Subcutaneous preadipocyte (primary cell): ENCODE data around the gene FALEC. TPM values are rescaled to one million over a fixed set of nuclear protein-coding genes. Genes with fewer than 3 reads are reported as not detected.

Experiments
- small RNA-seq: library from RNA; depleted of rRNA; stranded (forward); fragments of <200 nt; gene quantifications from one replicate; pipeline ENCODE3, GENCODE V24; 2012
- total RNA-seq: library from RNA; depleted of rRNA; stranded (reverse); fragments of >200 nt; gene quantifications from 2 replicates; pipeline ENCODE4 v1.2.3, GENCODE V29; 2012

FALEC gene
- not detected in 2 replicates for total RNA-seq

DNA sequence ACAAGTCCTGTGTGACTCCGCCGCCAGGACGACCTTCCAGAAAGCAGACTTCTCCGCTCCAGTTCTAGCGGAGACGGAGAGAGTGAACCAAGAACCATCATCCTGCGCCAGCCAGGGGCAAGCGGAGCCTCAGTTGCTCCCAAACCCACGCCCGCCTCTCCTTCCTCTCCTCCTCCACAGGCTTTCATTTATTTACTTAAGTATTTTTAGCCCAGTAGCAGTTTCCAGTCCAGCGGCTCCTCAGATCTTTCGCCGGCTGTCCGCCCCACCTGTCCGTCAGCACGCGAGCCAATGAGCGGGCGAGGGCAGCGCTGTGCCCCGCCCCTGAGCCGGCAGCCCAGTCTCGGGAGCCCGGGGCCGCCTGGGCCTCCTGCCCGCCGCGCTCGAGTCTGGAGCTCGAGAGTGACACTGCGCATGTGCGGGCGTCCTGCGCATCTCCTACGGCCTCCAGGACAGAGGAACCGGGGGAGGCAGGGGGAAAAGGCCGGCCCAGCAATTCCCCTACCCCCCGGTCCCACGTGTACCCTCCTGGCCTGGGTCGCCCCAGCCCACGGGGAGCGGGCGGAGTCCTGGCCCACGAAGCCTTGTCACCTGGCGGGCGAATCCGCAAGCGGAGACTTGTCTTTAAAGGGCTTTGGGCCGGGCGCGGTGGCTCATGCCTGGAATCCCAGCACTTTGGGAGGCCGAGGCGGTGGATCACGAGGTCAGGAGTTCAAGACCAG lies at the start of gene FALEC:
FALEC (plus strand) TSS at position 425 of the 722 bp plus-strand sequence.

DNA sequence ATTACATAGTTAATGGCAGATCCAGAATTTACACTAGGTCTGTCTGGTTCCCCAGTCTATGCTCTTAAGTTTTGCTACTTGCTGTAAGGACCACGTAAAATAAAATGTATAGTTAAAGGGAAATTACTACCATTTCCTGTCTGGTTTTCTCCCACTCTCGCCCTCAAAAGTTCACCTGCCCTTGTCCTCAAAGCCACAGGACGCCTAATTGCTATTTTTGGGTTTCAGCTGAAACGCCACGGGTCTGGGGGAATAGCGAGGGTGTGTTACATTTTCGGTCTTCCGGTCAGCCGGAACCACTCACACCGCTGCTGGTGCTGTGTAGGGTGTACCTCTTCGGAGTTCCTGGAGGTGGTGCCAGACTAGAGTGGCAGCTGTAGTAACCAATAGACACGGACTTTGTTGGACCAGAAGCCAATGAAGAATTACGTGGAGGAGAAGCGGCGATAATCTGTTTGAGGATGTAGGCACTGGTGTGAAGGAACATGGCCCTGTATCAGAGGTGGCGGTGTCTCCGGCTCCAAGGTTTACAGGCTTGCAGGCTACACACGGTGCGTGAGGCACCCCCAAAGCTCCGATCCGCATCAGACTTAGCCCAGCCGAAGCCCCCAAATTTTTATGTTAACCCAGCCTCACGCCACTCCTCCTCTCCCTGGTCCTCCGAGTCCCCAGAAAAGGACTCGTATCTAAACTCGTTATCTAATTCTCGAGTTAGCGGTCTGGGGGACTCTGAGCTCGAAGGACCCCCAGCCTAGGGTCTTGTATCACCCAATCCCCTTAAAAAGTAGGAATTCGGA lies 28.4 kb upstream of the FALEC start, which contains the start of gene TARS2:
TARS2 (plus strand) TSS at position 454 of the 797 bp plus-strand sequence; CDS start at position 486, 32 bp downstream.

DNA sequence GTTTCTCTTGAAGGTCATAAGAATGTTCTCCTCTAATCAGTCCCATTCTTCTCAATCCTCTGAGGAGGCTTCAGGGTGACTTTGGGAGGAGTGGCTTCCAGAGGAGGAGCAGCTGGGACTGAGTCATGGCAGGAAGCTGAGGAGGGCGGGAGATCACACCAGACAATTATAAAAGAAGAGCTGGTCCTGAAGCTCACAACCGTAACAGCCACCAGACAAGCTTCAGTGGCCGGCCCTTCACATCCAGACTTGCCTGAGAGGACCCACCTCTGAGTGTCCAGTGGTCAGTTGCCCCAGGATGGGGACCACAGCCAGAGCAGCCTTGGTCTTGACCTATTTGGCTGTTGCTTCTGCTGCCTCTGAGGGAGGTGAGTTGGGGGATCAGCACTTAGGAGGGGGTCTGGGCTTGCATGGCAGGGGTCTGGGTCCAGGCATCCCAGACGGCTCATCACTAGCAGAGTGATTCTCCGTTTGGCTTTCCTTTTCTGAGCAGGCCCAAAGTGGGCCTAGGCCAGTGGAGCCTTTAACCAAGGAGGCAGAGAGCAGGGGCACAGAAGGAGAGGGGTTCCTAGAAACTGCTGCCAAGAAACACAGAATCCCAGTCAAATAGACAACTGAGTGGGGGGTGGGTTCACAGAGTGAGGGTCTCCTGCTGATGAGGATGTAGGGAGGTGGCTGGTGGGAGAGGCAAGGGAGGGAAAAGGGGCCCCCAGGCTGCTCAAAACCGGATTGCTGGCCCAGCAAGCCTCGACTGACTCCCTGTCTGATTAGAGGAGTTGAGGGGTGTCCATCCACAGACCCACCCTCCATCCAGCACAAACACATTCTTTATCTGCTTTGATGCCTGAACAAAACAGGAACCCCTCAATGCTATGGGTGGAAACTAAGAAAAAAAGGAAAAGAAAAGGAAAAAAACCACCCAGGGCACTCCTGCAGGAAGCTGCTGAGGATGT lies 7.4 kb upstream of the FALEC start, which contains the start of gene ECM1:
ECM1 (plus strand) TSS at position 198 of the 953 bp plus-strand sequence; CDS start at position 299, 101 bp downstream.

DNA sequence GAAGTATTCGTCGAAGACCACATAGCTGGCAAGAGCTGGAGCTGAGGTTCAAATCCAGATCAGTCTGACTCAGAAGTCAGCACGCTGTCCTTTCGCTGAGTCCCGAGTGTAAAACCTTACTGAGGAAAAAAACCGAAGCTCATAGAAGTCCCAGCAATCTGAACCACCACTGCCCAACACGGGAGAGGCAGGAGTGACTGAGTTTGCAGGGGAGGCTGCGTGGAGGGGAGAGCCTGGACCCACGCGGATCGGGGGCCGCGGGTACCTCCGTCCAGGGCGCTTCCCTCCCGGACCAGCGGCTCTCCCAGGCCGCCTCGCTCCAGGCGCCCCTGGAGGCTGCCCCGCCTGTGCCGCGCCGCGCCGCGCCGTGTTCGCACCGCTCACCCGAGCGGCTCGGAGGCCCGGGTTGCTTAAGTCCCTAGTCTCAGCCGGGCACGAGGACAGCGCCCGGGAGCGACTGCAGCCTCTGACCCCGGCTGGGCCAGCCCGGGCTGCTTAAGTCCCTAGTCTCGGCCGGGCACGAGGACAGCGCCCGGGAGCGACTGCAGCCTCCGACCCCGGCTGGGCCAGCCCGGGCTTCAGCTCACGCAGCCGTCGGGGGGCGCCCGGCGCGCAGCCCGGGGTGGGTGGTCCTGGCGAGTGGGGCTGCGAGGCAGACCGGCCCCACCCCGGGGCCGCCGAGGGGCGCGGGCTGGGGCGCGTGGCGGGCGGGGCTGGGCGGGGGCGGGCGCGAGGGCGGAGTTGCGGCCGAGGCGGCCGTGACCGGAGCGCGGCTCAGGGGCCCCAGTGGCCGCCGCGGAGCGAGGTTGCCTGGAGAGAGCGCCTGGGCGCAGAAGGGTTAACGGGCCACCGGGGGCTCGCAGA lies 33.3 kb downstream of the FALEC start, which contains the start of gene ADAMTSL4:
ADAMTSL4 (plus strand) TSS at position 777 of the 864 bp plus-strand sequence. CDS start 2,881 bp downstream, outside the sequence.

GRCh38 chr1:150579110-150579944 lies 63.8 kb downstream of the FALEC start, which contains the start of gene MCL1:
MCL1 (minus strand) TSS chr1:150579610; CDS start chr1:150579530, 80 bp downstream.

Small RNA genes within 50 kb of the gene (small RNA-seq; reads per million reads assigned to genes)
- gene MIR4257 = not detected
- gene RN7SL473P = not detected
- not detected for gene RN7SL600P

Other genes with a start within 250 kb of the FALEC start
- 94.8 and 109 TPM in 2 replicates for gene APH1A, start 246.7 kb upstream of the FALEC start, total RNA-seq
- 6.1 and 9.9 TPM in 2 replicates for gene C1orf54, start 243.0 kb upstream of the FALEC start, total RNA-seq
- gene CIART, start 233.2 kb upstream of the FALEC start, total RNA-seq = 1.2 and 2.2 TPM in 2 replicates
- gene MRPS21, start 221.9 kb upstream of the FALEC start, total RNA-seq = 34.4 and 42.6 TPM in 2 replicates
- 34.2 and 49.1 TPM in 2 replicates for gene PRPF3, start 194.2 kb upstream of the FALEC start, total RNA-seq
- gene RPRD2, start 151.6 kb upstream of the FALEC start, total RNA-seq = 8.8 and 11.9 TPM in 2 replicates
- gene TARS2, start 28.3 kb upstream of the FALEC start, total RNA-seq = 22.3 and 26.1 TPM in 2 replicates
- 23.9 and 26.8 TPM in 2 replicates for gene ECM1, start 7.6 kb upstream of the FALEC start, total RNA-seq
- 36.2 and 42.3 TPM in 2 replicates for gene ADAMTSL4, start 33.7 kb downstream of the FALEC start, total RNA-seq
- 203 and 308 TPM in 2 replicates for gene MCL1, start 63.9 kb downstream of the FALEC start, total RNA-seq
- 75.3 and 96.0 TPM in 2 replicates for gene ENSA, start 113.9 kb downstream of the FALEC start, total RNA-seq
- gene GOLPH3L, start 181.4 kb downstream of the FALEC start, total RNA-seq = 14.7 and 15.2 TPM in 2 replicates
- gene HORMAD1, start 205.1 kb downstream of the FALEC start, total RNA-seq = under 0.01 TPM in 1 of 2 replicates, not detected in the other